Activated CD8-positive, alpha-beta memory T cell treated with anti-CD3 and anti-CD28 coated beads, Interleukin-2, amount 50 U/mL, for 24 hours (primary cell): ENCODE data around the gene FGF14.

ENCODE experiments used
- DNase-seq: peaks from one replicate; pipeline ENCODE4 v3.0.0-alpha.2; 2020; ENCODE audit errors: extremely low read depth

FGF14 gene

GRCh38 chr13:102367836-102368235 is 34.0 kb downstream of the FGF14 start:
- DNase-seq = no peak

GRCh38 chr13:102361113-102361512 is 40.7 kb downstream of the FGF14 start:
- no peak for DNase-seq

- no peak for DNase-seq
Measured at GRCh38 chr13:102359264-102359663, 42.6 kb downstream of the FGF14 start.

DNA sequence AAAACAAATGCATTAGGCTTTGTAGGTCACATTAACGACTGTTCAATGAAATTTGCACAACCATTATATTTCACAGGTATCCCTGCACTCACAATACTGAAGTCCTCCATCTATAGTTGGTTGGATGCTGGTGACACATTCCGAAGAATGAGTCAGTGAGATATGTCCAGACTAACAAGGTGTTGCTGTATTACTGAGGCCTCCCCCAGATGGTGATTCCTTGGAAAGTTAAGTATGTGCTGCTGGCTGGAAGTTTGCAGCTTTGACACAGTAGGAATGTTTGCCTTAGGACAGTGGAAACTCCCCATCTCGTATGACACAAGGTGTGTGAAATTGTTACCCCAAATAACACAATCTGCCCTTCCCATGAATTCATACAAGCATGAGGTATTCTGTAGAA is 46.6 kb downstream of the FGF14 start:
- no peak for DNase-seq

DNA sequence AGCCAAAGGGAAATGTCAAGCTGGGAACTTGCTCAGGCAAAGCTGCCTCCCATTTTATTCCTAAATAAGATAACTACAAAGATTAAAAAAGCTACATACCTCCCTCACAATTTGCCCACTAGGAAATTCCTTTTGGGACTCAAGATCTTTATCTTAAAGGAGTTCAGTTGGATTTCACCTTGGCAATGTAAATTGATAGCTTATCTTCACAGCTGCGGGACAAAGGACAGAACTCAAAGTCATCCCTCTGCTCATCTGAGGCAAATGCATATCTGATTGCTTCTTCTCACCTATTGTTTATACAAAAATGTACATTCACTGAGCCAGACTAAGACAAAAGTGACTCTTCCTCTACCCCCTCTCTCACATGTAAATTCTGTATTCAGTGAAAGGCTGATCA is 47.8 kb downstream of the FGF14 start:
- no peak for DNase-seq

GRCh38 chr13:102351521-102351920 is 50.3 kb downstream of the FGF14 start:
- no peak for DNase-seq

DNA sequence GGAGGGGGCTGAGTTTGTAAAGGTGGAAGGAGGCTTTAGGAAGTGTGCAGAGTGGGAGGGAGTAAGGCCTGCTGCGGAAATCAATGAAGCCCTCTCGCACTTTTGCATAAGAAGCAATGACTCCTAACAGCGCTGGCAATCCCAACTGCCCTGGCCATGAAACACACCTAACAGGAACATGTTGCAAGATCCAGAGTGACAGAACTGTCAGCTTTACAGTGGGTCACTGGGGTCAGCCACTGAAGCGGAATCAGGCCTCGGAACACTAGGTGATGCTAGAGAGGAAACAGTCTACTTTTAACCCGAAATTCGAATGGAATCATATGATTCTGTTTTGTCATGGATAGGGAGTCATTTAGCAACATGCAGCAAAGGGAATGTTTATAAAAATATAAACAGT is 54.4 kb downstream of the FGF14 start:
- no peak for DNase-seq

DNA sequence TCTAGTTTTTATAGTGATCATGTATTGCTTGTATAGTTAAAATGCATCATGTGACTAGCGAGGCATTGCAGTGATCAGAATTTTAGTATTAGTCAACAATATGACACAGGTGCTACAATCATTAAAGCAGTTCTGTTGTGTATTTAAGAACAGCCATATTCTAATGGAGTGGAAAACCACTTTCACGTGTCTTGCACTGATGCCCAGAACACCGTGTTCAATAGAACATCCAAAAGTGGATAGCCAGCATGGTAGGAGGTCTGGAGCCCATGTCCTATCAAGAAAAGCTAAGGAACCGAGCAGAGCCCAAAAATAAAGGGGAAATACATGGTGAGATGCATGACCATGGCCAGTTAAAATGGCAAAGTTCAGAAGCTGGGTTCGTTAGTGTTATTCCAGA is 55.1 kb downstream of the FGF14 start:
- DNase-seq = no peak

DNA sequence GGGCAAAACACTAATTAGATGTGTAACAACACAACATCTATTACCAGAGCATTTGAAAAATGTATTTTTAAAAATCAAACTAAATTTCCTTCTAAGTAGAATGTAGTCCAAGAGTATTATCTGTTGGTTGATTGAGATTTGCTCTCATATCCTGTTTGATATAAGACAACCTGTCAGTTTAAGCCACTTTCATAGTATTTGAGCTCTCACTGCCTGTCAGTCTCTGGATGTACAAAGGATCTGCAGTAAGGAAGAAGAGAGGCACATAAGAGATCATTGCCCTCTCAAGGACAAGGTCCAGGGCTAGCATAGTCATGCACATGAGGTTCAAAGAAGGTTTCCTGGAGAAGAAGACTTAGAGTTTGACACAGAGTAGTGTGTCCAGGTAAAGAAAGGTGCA is 57.4 kb downstream of the FGF14 start:
- no peak for DNase-seq

DNA sequence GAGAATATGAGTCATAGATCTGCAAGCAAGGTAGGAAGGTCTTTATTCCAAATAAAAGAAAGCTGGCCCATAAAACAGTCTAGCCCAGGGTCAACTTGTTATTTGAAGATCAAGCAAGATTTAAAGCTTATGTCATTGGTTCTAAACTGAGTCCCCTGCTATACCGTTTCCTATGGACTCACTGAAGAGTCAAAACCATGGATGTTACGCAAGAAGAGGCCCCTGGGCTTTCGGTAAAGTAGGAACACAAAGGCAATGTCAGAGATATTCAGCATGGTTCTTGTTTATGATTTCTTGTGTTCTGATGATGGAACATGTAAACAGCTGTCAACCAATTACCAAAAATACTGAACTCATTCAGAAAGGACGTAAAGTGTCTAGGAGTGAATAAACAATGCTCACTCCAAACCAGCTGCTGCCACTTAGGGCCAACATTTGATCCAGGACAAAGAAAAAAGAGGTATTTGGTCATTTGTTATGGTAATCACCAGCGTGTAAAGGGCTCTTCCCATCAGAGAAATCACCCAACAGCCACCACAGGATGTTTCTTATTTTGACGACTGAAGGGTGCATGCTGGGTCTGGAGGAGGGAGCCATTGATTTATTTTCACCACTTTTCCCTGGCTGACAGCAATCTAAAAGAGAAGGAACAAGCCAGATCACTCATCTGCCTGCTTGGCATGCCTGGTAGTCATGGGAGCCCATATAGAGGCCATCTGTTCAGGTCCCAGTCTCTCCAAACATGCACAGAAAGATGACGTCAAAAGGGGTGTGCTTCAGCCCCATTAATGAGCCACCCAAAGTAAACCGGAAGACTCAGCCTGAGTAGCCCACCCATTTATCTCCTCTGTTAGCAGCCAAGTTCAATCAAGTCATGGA is 68.3 kb downstream of the FGF14 start:
- no peak for DNase-seq

- DNase-seq = no peak
Measured at GRCh38 chr13:102328909-102329308, 72.9 kb downstream of the FGF14 start.

- DNase-seq = no peak
Measured at GRCh38 chr13:102327119-102327617, 74.7 kb downstream of the FGF14 start.

GRCh38 chr13:102326381-102327118 is 75.3 kb downstream of the FGF14 start:
- DNase-seq = no peak

- no peak for DNase-seq
Measured at GRCh38 chr13:102325321-102325720, 76.5 kb downstream of the FGF14 start.

DNA sequence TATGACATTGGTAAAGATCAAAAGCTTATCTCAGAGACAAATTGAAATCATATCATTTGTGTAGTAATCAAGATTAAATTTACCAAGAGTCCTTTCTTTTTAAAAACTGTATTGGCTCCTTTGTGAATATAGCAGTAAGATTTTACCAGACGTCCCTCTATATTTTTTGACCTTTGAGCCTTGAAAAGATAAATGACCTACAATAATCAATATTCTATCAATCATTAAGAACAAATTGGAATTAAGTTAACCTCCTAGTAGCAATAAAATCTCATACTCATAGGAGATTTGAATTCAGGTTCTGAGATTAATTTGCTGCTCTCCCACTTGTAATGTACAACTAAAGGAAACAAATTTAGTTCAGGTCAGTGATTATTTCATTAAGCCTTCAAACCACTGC is 78.3 kb downstream of the FGF14 start:
- DNase-seq = no peak

- no peak for DNase-seq
Measured at GRCh38 chr13:102323012-102323411, 78.8 kb downstream of the FGF14 start.

GRCh38 chr13:102322211-102322610 is 79.6 kb downstream of the FGF14 start:
- DNase-seq = no peak

DNA sequence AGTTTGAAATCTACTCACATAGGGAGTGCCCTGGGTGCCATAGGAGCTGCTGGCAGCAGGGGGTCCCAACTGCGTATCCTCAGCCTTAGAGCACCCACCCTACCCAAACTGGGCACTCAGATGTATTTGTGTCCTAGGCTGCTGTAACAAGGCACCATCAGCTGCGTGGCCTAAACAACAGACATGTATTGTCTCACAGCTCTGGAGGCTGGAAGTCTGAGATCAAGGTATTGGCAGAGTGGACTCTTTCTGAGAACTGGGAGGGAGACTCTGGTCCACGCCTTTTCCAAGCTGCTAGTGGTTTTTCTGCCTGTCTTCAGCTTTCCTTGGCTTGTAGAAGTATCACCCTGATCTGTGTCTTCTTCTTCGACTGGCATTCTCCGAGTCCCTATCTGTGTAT is 83.6 kb downstream of the FGF14 start:
- no peak for DNase-seq

DNA sequence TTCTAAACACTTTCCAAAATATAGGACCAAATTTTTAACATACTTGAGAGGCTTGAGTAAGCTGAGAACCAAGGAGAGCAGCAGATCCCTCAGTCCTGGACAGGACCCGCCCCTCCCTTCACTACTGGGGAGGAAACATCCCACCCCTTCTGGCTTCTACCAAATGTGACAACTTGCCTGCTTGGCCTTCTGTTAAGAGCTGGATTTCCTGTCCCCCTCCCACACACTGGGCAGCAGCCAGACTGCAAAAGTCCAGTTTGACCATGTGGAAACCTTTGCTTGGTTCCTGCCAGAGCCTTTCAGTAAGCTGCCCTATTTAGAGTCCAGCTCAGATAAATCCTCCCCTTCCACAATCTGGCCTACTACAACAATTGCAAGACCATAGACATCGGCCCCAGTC is 84.3 kb downstream of the FGF14 start:
- no peak for DNase-seq

GRCh38 chr13:102316732-102317131 is 85.1 kb downstream of the FGF14 start:
- DNase-seq = no peak

DNA sequence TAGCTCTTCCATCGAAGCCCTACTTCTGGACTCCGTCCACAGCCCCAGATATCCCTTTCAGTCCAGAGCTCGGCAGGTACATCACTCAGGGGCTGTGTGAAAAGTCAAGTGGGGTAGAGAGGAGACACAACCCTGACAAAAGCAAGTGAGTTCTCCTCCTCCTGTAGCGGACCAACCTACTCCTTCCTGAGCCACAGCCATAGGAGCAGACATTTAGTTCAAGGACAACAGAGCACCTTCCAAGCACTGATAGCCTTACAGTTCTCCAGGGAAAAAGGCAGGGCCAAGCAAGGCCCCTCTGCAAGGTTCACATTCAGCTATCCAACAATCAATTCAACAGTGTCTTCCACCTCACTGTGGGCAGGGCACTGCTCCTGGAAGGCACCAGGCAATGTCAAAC is 89.0 kb downstream of the FGF14 start:
- DNase-seq = no peak

DNA sequence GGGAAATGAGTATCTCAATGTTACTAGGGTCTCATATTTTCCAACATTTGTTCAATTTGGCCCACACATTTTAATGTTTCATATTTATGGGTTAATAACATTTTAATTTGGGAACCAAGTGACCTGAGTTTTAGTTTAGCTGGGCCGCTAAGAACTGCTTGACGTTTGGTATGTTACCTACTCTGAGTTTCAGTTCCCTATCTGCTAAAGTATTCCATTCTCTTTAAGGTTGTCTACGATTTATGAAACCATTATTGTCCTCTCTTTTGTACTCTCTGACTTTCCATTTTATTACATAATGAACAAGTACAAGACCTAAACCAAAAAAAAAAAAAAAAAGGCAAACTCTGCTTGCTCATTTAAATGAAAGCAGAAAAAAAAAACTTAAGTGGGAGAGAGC is 89.9 kb downstream of the FGF14 start:
- no peak for DNase-seq

- DNase-seq = no peak
Measured at GRCh38 chr13:102311419-102311796, 90.4 kb downstream of the FGF14 start.
